Testis (tissue), 2 donors: ENCODE results near the gene SLX4IP.

Source experiments
- POLR2A ChIP-seq: fragments of 450-650 bp; IDR thresholded peaks from one replicate; pipeline ENCODE4 v1.6.1; 2017; ENCODE audit warnings: antibody characterized with exemption, mild to moderate bottlenecking, moderate library complexity
- TF ChIP-seq, protein P1 (sequence below), 3 experiments: fragments of 450-650 bp in 2 of 3; fragments of 200-600 bp in 1 of 3; sonication (generic) in 1 of 3; IDR thresholded peaks; one replicate each; pipeline ENCODE4 v1.5.1; 2016 to 2019; ENCODE audit warnings: antibody characterized with exemption in 3 of 3, mild to moderate bottlenecking in 2 of 3, moderate library complexity in 1 of 3

DNA sequence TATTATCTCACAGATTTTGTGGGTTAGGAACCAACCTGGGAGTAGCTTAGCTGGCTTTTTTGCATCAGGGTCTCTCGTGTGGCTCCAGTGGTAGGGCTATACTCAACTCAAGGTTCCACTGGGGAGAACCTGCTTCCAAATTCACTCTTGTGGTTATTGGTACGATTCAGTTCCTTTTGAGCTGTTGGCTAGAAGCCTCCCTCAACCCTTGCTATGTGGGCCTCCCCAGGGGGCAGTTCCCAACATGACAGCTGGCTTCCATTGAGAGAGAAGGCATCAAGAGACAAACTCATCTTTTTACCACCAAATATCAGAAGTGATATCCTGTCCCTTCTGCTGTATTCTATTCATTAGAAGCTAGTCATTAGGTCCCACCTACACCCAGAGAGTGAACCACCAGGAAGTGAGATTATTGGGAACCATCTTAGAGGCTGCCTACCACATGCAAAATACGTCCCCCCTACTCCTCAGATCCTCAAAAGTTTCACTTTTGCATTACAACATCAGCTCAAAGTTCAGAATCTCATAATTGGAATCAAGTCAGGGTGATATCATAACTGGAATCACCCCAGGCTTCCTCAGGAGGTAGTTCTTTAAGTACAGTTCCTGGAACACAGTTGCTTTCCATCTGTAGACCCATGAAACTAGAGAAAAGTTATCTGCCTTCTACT lies 32.0 kb upstream of the SLX4IP start:
- TF ChIP-seq, protein P1, sequence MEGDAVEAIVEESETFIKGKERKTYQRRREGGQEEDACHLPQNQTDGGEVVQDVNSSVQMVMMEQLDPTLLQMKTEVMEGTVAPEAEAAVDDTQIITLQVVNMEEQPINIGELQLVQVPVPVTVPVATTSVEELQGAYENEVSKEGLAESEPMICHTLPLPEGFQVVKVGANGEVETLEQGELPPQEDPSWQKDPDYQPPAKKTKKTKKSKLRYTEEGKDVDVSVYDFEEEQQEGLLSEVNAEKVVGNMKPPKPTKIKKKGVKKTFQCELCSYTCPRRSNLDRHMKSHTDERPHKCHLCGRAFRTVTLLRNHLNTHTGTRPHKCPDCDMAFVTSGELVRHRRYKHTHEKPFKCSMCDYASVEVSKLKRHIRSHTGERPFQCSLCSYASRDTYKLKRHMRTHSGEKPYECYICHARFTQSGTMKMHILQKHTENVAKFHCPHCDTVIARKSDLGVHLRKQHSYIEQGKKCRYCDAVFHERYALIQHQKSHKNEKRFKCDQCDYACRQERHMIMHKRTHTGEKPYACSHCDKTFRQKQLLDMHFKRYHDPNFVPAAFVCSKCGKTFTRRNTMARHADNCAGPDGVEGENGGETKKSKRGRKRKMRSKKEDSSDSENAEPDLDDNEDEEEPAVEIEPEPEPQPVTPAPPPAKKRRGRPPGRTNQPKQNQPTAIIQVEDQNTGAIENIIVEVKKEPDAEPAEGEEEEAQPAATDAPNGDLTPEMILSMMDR (IDR thresholded peaks at IDR 0.05): no peak
- no peak for TF ChIP-seq POLR2A
